Skeletal muscle cell (primary cell): ENCODE results near the gene SIM2.

ENCODE experiments used
- DNase-seq: peaks from one replicate; pipeline ENCODE4 v3.0.0-alpha.2; 2010; ENCODE audit warnings: low read depth
- H3K4me3 ChIP-seq: 2 replicates; pipeline ENCODE4 v1.5.1; 2011; ENCODE audit warnings: low read depth, mild to moderate bottlenecking, control low read depth, low read length, moderate library complexity

The SIM2 gene

DNA sequence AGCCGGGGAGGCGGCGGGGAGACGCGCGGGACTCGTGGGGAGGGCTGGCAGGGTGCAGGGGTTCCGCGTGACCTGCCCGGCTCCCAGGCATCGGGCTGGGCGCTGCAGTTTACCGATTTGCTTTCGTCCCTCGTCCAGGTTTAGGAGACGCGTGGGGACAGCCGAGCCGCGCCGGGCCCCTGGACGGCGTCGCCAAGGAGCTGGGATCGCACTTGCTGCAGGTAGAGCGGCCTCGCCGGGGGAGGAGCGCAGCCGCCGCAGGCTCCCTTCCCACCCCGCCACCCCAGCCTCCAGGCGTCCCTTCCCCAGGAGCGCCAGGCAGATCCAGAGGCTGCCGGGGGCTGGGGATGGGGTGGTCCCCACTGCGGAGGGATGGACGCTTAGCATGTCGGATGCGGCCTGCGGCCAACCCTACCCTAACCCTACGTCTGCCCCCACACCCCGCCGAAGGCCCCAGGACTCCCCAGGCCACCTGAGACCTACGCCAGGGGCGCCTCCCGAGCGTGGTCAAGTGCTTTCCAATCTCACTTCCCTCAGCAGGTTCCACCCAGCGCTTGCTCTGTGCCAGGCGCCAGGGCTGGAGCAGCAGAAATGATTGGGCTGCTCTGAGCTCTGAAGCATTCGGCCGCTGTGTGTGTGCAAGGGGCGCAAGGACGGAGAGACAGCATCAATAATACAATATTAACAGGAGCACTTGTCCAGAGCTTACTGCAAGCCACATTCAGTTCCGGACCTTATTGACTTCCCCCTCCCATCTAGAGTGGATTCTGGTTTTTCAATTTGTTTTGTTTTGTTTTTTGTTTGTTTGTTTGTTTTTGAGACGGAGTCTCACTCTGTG is 10.3 kb downstream of the SIM2 start:
- peak overlapping the region; percentile 3 for H3K4me3 ChIP-seq
- DNase-seq, result no peak

DNA sequence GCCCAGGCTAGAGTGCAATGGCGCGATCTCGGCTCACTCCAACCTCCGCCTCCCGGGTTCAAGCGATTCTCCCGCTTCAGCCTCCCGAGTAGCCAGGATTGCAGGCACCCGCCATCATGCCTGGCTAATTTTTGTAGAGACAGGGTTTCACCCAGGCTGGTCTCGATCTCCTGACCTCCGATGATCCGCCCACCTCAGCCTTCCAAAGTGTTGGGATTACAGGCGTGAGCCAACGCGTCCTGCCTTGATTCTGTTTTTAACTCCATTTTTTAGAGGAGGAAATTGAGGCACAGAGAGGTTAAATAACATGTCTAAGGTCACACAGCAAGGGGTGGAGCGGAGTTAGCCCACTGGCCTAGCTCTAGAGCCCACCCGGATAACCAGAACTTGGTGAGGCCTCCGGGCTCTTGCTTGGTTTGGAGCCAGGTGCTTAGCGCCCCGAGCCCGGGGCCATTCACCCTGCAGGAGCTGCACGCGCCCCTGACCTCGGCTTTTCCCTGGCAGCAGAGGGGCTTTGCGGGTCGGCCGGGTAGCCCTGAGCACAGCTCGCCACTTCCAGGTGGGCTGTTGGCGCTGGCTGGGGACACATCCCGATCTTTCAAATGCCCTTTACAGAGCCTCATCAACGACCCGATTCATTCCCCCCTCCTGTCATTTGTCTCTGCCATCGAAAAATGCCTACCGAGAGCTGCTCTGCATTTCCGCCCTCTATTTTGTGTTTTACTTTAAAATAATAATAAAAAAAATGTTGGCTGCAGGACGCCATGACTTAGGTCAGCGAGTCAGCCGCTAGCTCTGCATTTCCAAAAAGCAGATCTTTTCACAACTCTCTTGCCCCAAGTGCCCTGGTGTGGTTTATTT is 11.2 kb downstream of the SIM2 start:
- no peak overlapping the region for H3K4me3 ChIP-seq

DNA sequence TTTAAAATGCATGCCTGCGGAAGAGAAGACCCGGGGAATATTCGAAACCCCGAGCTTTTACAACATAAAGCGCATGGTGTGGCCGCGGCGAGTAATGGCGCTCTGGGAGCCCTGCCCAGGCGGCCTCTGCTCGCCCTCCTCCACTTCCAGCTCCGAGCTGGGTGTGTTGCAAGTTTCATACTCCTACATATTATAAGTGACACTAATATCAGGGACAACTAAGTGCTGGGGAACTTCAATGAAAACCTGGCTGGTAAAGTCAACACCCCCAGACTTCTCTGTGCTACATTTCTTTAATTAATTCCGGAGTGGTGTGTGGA is 11.8 kb downstream of the SIM2 start:
- DNase-seq, result no peak
- H3K4me3 ChIP-seq, result no peak overlapping the region

More for the DNA sequence above, 11.2 kb downstream of the SIM2 start:
- no peak for DNase-seq

DNA sequence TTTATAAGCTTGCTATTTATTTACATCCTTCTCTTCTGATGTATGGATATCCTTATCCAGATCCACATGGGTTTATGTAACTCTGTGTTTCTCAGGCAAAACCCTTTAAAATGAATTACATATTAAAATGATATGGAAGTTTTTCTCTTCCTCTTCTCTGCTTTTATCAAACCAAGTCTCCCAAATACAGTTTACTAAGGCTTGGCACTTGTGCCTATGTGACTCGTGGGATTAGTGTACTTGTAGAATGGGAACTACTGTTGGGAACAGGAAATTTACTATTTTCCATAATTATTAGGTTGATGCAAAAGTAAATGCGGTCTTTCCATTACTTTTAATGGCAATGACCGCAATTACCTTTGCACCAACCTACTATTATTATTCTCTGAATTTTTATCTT is 14.8 kb downstream of the SIM2 start:
- no peak for DNase-seq
- H3K4me3 ChIP-seq, result no peak overlapping the region

DNA sequence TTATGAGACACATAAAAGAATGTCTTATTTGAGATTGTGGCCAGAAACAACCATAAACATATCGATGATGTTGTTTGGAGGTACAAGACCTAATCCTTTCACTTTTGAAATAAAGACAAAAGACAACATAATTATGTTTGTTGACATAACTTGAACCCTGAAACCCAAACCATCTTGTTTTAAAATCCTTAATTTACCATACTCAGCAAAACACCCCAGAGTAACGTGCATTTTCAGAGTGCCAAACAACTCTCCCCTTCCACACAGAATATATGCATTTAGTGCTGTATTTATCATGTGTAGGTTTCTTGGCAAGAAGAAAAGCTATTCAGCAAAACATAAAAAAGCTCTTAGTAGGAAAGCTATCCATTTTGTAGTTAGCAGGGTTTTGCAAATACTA is 17.5 kb downstream of the SIM2 start:
- H3K4me3 ChIP-seq, result no peak overlapping the region
- no peak for DNase-seq

DNA sequence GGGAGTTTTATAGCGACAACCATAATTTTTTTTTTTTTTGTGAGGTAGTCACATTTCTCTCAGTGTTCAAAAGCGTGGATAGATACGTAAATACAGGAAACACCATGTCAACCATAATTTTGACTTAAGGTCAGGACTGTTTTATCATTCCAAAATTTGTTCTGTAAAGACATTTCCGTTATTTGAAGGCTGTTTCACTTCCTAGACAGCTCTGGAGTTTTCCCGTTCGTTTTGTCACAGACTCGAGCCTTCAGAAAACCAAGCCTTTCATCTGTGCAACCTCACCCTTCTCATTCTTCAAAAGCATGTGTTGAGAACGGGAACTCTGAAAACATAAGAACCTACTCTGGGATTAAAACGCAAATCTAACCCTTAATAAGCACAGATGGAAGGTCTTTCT is 17.9 kb downstream of the SIM2 start:
- no peak for DNase-seq
- H3K4me3 ChIP-seq, result no peak overlapping the region

DNA sequence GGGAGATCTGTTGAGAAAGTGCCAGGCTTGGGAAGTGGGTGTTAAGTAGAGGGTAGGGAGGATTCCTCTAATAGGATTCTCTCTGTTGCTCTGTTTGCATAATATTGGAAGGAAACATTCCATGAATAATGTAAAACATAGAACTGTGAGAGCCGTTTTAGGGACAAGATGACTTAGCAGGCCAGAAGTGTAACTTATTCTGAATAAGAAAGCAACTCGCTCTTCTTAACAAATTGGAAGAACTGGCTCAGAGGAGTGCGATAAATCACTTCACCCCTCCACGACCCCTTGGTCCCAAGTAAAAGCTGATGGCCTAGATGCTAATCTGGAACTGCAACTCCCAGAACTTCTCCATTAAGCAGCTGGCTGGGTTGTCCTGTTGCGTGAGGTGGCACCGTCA is 19.1 kb downstream of the SIM2 start:
- no peak overlapping the region for H3K4me3 ChIP-seq
- no peak for DNase-seq

DNA sequence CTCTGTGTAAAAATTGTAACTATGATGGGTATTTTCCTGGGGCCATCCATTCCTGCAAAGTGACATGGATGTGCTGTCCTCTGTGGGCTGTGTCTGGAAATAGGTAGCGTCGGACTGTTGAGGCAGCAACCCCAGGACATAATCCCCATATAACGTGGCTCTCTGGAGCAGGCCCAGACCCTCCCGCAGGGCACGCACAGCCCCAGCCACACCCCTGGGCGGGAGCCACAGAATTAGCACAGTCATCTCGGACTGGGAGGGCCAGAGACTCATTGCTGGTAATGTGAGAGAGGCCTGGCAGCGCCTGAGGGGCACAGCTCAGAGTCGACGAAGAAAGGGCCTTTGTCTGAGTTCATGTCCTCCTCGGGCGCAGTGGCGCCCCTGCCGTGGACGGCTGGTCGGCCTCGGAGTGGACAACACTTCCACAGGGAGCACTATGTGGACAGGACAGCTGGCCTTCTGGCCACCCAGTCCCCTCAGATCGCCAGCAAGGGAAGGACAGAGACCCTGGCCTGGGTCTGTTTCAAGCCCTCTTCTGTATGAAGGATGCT is 20.1 kb downstream of the SIM2 start:
- no peak for DNase-seq
- H3K4me3 ChIP-seq, result no peak overlapping the region

DNA sequence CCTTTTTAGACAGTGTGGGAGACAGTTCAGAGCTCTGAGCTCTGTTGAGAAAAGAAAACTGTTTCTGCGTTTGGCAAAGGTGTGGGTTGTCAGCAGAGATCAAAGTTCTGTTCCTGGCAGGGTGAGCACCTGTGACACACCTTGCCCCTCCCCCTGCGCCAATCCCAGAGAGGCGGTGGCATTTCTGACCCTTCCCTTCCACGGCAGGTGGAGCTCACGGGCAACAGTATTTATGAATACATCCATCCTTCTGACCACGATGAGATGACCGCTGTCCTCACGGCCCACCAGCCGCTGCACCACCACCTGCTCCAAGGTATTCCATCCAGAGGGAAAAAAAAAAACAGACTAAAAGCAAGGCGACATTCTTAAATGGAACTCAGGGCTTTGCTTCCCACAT is 20.7 kb downstream of the SIM2 start:
- DNase-seq, result no peak
- H3K4me3 ChIP-seq, result no peak overlapping the region

DNA sequence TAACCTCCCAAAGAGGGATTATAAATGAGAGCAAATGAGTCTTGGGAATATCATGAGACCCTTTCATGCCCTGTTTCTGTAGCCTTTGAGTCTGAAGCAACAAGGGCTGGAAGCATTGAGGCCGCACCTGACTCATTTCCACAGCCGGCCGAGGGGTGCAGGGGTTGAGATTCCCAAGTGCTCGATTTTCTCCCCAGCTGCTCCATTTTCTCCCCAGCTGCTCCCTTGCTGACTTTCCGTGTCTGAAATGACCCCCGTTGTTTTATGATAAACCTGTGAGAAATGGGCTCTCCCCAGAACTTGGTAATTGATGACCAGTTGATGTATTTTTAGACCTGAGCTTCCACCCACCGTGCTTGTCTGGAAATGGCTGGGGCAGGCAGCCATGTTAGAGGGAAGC is 22.9 kb downstream of the SIM2 start:
- H3K4me3 ChIP-seq, result no peak overlapping the region
- DNase-seq, result no peak

DNA sequence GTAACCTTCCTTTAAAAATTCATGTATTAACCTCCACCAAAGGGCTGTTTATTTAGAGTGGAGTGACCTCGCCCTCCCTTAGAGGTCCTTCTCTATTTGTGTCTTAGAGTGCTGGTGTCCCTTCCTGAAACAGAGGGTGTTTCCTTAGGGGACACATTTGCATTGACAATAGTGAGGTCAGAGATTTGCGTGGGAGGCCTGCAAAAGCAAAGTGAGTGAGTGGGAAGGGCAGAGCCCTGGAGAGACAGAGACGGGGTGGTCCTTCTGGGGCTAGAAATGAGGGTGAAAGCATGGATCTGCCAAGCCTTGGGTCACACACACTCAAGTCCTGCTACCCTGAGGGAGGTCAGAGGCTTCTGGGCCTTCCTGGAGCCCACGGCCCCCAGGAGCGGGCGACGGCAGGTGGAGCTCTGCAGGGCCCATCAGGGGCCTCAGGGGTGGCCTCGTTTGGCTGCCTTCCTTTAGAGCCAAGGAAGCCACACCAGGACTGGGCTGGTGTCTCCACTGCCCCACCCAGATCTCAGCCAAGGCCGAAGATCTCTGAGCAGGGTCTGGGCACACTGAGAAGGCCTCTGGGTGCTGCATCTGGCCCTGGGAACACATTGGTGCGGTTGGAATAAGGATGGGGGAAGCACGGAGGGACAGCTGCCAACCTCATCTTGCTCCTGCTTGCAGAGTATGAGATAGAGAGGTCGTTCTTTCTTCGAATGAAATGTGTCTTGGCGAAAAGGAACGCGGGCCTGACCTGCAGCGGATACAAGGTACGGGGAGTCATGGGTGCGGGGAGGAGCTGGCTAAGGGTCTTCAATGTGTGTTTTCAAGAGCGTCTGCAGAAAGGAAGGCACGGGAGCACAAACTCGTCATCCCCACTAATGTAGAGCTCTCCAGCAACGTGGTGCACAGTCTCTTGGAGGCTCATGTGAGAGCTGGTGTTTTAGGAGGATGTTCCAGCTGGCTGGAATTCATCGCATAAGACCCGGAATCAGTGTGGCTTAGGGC is 23.8 kb downstream of the SIM2 start:
- no peak for DNase-seq
- H3K4me3 ChIP-seq, result no peak overlapping the region

DNA sequence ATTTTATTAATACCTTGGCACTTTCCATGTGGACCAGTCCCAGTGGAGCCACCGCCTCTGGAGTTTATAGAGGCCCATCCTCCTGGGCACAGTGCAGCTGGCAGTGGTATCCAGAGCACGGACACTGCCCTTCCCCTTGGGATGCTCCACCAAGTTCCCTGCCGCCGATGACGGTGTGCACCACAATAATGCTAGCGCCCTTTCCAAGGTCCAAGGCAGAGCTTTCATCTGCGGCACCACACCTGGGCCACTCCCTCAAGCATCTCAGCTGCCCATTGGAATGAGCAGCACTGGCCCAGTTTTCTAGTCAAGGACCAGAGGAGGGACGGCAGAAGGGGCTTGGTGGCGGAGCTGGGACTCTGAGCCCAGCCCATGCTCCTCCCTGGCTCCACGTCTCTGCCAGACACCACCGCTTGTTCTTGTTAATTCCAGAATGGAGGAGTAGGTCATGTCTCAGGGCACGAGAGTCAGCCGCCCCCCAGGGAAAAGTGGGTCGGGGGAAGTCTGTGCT is 24.5 kb downstream of the SIM2 start:
- DNase-seq, result no peak
- no peak overlapping the region for H3K4me3 ChIP-seq

DNA sequence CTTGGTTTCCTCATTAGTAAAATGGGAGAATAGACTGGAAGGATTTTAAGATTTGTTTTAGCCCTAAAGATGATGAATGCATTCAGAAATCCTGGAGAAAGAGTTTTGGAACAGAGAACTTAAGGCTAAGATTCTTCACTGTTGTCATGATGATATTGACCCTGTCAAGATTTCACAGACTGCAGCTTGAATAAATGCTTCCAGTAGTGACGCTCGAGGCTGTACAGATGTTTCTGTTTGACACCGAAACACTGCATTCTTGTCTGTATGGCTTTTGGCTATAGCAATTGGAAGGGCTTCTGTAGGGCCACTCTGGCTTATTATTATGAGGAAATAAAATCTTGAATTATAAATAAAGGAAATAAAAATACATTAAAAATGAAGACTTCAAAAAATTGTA is 25.7 kb downstream of the SIM2 start:
- H3K4me3 ChIP-seq, result no peak overlapping the region
- DNase-seq, result no peak

DNA sequence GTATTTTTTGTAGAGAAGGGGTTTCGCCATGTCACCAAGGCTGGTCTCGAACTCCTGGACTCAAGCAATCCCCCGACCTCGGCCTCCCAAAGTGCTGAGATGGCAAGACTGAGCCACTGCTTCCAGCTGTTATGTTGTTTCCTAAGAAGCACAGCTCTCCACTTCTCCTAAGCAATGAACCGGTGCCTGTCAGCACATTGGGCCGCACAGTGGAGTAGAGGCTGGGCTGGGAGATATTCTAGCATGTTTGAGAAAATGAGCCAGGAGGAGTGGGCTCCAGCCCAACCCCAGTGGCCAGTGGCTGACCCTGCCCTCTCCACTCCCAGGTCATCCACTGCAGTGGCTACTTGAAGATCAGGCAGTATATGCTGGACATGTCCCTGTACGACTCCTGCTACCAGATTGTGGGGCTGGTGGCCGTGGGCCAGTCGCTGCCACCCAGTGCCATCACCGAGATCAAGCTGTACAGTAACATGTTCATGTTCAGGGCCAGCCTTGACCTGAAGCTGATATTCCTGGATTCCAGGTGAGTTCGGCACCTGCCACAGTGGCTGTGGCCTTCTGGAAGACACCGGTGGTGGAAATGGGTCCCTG is 27.0 kb downstream of the SIM2 start:
- no peak for DNase-seq
- H3K4me3 ChIP-seq, result no peak overlapping the region

DNA sequence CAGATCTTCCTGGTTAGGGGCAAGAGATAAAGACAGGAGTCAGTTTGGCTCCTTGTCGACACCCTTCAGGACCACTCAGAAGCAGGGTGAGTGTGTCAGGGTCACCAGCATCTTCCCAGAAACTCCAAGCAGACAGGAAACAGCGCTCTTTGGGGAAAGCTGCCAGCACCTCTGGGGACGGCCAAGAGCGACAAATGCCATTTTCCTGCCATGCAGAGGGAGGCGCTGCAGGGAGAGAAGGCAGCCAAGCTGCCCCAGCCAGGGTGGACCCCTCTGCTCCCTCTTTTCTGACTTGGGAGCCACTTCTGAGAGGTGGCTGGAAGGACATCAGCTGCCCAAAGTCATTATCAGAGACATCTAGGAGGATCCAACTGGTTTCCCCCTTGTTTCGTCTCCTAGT is 29.0 kb downstream of the SIM2 start:
- no peak overlapping the region for H3K4me3 ChIP-seq
- no peak for DNase-seq

DNA sequence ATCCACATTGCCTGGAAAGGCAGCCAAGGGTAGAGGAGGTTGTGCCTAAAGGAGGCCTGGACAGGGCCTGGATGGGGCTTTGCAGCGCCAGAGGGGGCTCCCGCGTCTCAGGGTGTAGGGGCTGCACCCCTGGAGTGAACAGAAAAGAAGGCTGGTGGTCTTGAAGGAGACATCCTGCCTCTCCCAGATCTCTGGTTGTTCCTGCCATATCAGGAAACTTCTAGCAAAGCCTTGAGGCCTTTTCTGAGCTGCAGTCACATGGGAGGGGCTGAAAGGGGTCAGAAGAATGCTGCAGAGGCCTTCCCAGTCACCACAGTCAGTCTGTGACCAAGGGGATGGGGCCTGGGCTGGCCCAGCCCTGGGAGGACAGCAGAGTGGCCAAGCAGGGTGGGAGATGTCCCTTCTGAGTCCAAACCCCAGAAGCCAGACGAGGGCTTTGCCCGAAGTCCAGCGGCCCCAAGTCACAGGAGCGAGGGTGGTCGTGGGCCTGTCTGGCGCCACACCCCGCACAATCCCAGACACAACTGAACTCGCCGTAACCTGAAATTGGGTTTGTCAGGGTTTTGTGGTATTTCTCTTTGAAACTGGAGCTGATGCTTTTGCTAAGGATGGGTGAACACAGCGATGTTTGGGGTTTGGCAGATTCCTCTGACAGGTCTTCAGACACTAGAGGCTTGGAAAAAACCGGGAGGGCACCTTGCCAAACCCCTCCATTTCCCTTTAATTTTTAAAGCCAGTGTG is 29.6 kb downstream of the SIM2 start:
- no peak for DNase-seq
- no peak overlapping the region for H3K4me3 ChIP-seq

DNA sequence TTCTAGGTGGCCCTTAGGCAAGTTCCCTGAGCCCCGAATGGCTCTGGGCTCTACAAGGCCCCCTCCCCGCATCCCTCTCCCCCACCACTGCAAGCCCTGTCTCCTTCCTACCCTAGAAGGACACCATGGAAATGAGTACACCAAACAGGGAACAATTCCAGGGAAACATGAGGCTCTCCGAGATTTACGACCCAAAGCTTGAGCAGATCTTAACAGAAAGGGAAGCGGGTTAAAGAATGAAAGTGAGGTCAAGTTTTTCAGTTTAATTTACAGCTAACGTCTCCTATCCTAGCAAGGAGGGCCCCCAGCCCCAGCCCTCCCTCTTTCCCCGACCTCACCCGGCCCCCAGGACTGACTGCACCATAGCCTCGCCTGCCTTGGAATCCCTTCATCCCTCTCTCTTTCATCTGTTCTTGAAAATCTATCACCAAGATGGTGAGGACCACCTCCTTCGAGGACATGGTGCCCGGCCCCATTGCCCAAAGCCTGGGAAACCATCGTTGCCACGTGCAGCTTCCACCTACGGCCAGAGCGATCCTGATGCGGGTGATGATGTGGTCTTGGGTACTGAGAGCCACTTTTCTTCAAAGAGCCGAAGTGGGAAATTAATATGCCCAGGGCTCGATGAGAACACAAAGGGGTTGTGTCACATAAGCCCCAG is 30.5 kb downstream of the SIM2 start:
- H3K4me3 ChIP-seq, result no peak overlapping the region
- DNase-seq, result no peak
